Cardiac muscle cell (in vitro differentiated cells and primary cell): ENCODE measurements around the gene C6orf120. TPM values are rescaled to one million over a fixed set of nuclear protein-coding genes. Genes with fewer than 3 reads are reported as not detected.

Source experiments
- DNase-seq, 2 donors: peaks; one replicate each; pipeline versions ENCODE4 v3.0.0 to v3.0.0-alpha.2; 2010 to 2017; ENCODE audit warnings: low read depth in 1 of 2, low spot score in 1 of 2
- H3K27ac ChIP-seq: fragments of 200-600 bp; sonication (generic); 2 replicates; pipeline ENCODE4 v1.5.1; 2016
- H3K27me3 ChIP-seq: fragments of 200-600 bp; sonication (generic); 2 replicates; pipeline ENCODE4 v1.6.0; 2016; ENCODE audit warnings: control low read depth
- H3K36me3 ChIP-seq: fragments of 200-600 bp; sonication (generic); 2 replicates; pipeline ENCODE4 v1.5.1; 2016; ENCODE audit warnings: control low read depth
- H3K4me1 ChIP-seq: fragments of 200-600 bp; sonication (generic); 2 replicates; pipeline ENCODE4 v1.8.1; 2017; ENCODE audit warnings: low read depth, mild to moderate bottlenecking, mixed run types
- H3K4me3 ChIP-seq: fragments of 200-600 bp; sonication (generic); 2 replicates; pipeline ENCODE4 v1.5.1; 2016; ENCODE audit warnings: mild to moderate bottlenecking
- H3K9me3 ChIP-seq: fragments of 200-600 bp; sonication (generic); 2 replicates; pipeline ENCODE4 v1.5.1; 2017; ENCODE audit warnings: low read depth, mild to moderate bottlenecking, control low read depth
- polyA plus RNA-seq: library from polyadenylated mRNA; unstranded; fragments of >200 nt; fragmentation: Nextera tagmentation; extraction: Ambion mirVana; gene quantifications from 2 replicates; pipeline ENCODE4 v1.2.1, GENCODE V29; 2016
- total RNA-seq: library from RNA; depleted of rRNA; stranded (reverse); fragments of >200 nt; gene quantifications from 2 replicates; pipeline ENCODE4 v1.2.3, GENCODE V29; 2016
- TF ChIP-seq, protein P1 (sequence below): IDR thresholded peaks from 2 replicates; pipeline ENCODE4 v1.5.1; 2012; ENCODE audit warnings: low read depth, mild to moderate bottlenecking, low read length

C6orf120 gene
- total and polyA plus RNA-seq, 2 experiments from 2014 or later = 27.5 to 58.4 TPM

- H3K36me3 ChIP-seq = peaks cover 13% of the 10 kb centered on the region
- TF ChIP-seq, protein P1, sequence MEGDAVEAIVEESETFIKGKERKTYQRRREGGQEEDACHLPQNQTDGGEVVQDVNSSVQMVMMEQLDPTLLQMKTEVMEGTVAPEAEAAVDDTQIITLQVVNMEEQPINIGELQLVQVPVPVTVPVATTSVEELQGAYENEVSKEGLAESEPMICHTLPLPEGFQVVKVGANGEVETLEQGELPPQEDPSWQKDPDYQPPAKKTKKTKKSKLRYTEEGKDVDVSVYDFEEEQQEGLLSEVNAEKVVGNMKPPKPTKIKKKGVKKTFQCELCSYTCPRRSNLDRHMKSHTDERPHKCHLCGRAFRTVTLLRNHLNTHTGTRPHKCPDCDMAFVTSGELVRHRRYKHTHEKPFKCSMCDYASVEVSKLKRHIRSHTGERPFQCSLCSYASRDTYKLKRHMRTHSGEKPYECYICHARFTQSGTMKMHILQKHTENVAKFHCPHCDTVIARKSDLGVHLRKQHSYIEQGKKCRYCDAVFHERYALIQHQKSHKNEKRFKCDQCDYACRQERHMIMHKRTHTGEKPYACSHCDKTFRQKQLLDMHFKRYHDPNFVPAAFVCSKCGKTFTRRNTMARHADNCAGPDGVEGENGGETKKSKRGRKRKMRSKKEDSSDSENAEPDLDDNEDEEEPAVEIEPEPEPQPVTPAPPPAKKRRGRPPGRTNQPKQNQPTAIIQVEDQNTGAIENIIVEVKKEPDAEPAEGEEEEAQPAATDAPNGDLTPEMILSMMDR = no peak
- DNase-seq = no peak
- H3K4me3 ChIP-seq = no peak overlapping the region
- no peaks in the 10 kb centered on the region for H3K4me1 ChIP-seq
- H3K27me3 ChIP-seq = no peaks in the 10 kb centered on the region
- no peak overlapping the region for H3K27ac ChIP-seq
- H3K9me3 ChIP-seq = no peaks in the 10 kb centered on the region
Measured at GRCh38 chr6:169669147-169669546, 32.8 kb upstream of the C6orf120 start.

- peaks cover 13% of the 10 kb centered on the region for H3K36me3 ChIP-seq
Measured at GRCh38 chr6:169669889-169670288, 32.0 kb upstream of the C6orf120 start.

GRCh38 chr6:169671563-169671962, 30.4 kb upstream of the C6orf120 start:
- H3K27ac ChIP-seq = no peak overlapping the region
- DNase-seq = no peak
- no peak overlapping the region for H3K4me3 ChIP-seq
- peaks cover 13% of the 10 kb centered on the region for H3K36me3 ChIP-seq
- H3K9me3 ChIP-seq = no peaks in the 10 kb centered on the region
- H3K27me3 ChIP-seq = no peaks in the 10 kb centered on the region
- TF ChIP-seq, protein P1 = no peak
- H3K4me1 ChIP-seq = no peaks in the 10 kb centered on the region

More at GRCh38 chr6:169669889-169670288, 32.0 kb upstream of the C6orf120 start:
- Histone ChIP-seq H3K27ac (no peak overlapping the region), H3K4me1 (no peaks in the 10 kb centered on the region), H3K9me3 (no peaks in the 10 kb centered on the region), H3K4me3 (no peak overlapping the region), H3K27me3 (no peaks in the 10 kb centered on the region)
- DNase-seq = peak in 1 of 2 donors; percentile 69
- TF ChIP-seq, protein P1 = no peak

DNA sequence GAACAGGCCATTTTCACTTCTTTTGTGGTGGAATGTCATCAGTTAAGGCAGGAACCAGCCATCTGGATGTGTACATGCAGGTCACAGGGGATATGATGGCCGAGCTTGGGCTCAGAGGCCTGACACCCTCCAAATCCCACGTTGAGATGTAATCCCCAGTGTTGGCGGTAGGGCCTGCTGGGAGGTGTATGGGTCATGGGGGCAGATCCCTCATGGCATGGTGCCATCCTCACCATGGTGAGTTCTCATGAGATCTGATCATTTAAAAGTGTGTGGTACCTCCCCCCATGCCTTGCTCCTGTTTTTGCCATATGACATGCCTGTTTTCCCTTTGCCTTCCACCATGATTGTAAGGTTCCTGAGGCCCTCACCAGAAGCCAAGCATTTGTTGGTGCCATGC, 26.9 kb upstream of the C6orf120 start:
- no peak for DNase-seq
- H3K36me3 ChIP-seq = peaks cover 8% of the 10 kb centered on the region
- no peaks in the 10 kb centered on the region for H3K9me3 ChIP-seq
- no peak overlapping the region for H3K4me3 ChIP-seq
- H3K27me3 ChIP-seq = no peaks in the 10 kb centered on the region
- no peaks in the 10 kb centered on the region for H3K4me1 ChIP-seq
- TF ChIP-seq, protein P1 = no peak
- H3K27ac ChIP-seq = no peak overlapping the region

- Histone ChIP-seq H3K27ac (no peak overlapping the region), H3K4me3 (no peak overlapping the region), H3K4me1 (no peaks in the 10 kb centered on the region), H3K36me3 (peaks cover 3% of the 10 kb centered on the region), H3K27me3 (no peaks in the 10 kb centered on the region), H3K9me3 (no peaks in the 10 kb centered on the region)
- peak in 1 of 2 donors; percentile 13 for DNase-seq
- TF ChIP-seq, protein P1 = no peak
Measured at GRCh38 chr6:169677096-169677495, 24.8 kb upstream of the C6orf120 start.

DNA sequence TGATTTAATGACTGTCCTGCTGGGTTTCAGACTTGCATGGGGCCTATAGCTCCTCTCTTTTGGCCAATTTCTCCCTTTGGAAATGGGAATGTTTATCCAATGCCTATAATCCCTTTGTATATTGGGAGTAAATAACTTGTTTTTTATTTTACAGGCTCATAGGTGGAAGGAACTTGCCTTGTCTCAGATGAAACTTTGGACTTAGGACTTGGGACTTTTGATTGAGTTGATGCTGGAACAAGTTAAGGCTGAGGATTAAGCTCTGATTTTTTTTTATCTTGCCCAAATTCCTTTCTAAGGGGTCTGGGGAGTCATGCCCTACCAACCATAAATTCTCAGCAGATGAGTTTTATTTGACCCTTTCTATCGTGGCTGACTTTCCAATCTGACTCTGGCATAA, 23.6 kb upstream of the C6orf120 start:
- H3K9me3 ChIP-seq = no peaks in the 10 kb centered on the region
- no peak for DNase-seq
- no peaks in the 10 kb centered on the region for H3K27me3 ChIP-seq
- no peak overlapping the region for H3K27ac ChIP-seq
- TF ChIP-seq, protein P1 = no peak
- no peaks in the 10 kb centered on the region for H3K4me1 ChIP-seq
- peaks cover 6% of the 10 kb centered on the region for H3K36me3 ChIP-seq
- no peak overlapping the region for H3K4me3 ChIP-seq
